Cardiac fibroblast (primary cell): ENCODE results near the gene NUDT6.

Source experiments
- DNase-seq, 2 donors: peaks; one replicate each; pipeline versions ENCODE4 v3.0.0 to v3.0.0-alpha.2; 2010; ENCODE audit warnings: low read depth in 2 of 2
- H3K4me3 ChIP-seq, 2 donors: replicated peaks in 1 of 2; 1 replicate in 1 of 2; 2 replicates in 1 of 2; pipeline ENCODE4 v1.5.1; 2011; ENCODE audit warnings: low read depth in 2 of 2, low read length in 2 of 2, mild to moderate bottlenecking in 2 of 2, moderate library complexity in 1 of 2
- CTCF ChIP-seq: IDR thresholded peaks from one replicate; pipeline ENCODE4 v1.5.1; 2011; ENCODE audit warnings: low read depth, mild to moderate bottlenecking, low read length, inconsistent platforms

Gene NUDT6

GRCh38 chr4:122921971-122922876 lies at the start of gene NUDT6:
TSS of gene NUDT6 (minus strand) at chr4:122922597. CDS start at chr4:122922572, 25 bp downstream.
- peak; percentile 71 to 72 for DNase-seq
- peak within 1 kb of the TSS; percentile 82 to 95 for H3K4me3 ChIP-seq
- TF ChIP-seq CTCF: no peak

GRCh38 chr4:122968227-122968812 lies 45.9 kb upstream of the NUDT6 start:
- TF ChIP-seq CTCF: no peak
- H3K4me3 ChIP-seq: no peak overlapping the region
- DNase-seq: peak in 1 of 2 donors; percentile 21

- peak in 1 of 2 donors; percentile 30 for DNase-seq
- TF ChIP-seq CTCF: no peak
- no peak overlapping the region for H3K4me3 ChIP-seq
Observed at GRCh38 chr4:122967231-122967630, 44.8 kb upstream of the NUDT6 start.

GRCh38 chr4:122966201-122966600 lies 43.8 kb upstream of the NUDT6 start:
- TF ChIP-seq CTCF: no peak
- no peak for DNase-seq
- no peak overlapping the region for H3K4me3 ChIP-seq

- no peak overlapping the region for H3K4me3 ChIP-seq
- DNase-seq: peak; percentile 12 to 82
- no peak for TF ChIP-seq CTCF
Observed at GRCh38 chr4:122963216-122963615, 40.8 kb upstream of the NUDT6 start.

- peak in 1 of 2 donors; percentile 32 for DNase-seq
- TF ChIP-seq CTCF: no peak
- no peak overlapping the region for H3K4me3 ChIP-seq
Observed at GRCh38 chr4:122960611-122961000, 38.2 kb upstream of the NUDT6 start.
